Measurements from ENCODE around the gene SCUBE2. TPM values are rescaled to one million over a fixed set of nuclear protein-coding genes. Genes with fewer than 3 reads are reported as not detected.

Gene SCUBE2
- 10 to 100 TPM; 10.0 to 72.2 (median 11.0) TPM for polyA plus RNA-seq

- no peak within 1 kb of the TSS for H3K27ac ChIP-seq (ENCODE audit: low read depth, low read length)
- WGBS, 3 donors: 1 to 3% (median 2%) methylated on average over 80 to 110 of the region's 113 CpGs
Observed at GRCh38 chr11:9091044-9091922, at the start of gene SCUBE2. Gene SCUBE2 (minus strand): TSS chr11:9091599. CDS start chr11:9091528, 71 bp downstream.

- H3K27ac ChIP-seq (ENCODE audit: low read depth, low read length): no peak overlapping the region
- WGBS, 3 donors: 83 to 95% (median 86%) methylated on average over 7 of the region's 7 CpGs
Observed at GRCh38 chr11:9141186-9141585, 49.8 kb upstream of the SCUBE2 start.

GRCh38 chr11:9139628-9140357, 48.4 kb upstream of the SCUBE2 start:
- WGBS, 3 donors: 44 to 69% (median 64%) methylated on average over 5 to 7 of the region's 7 CpGs
- H3K27ac ChIP-seq (ENCODE audit: low read depth, low read length): no peak overlapping the region

GRCh38 chr11:9138612-9139579, 47.5 kb upstream of the SCUBE2 start:
- WGBS, 3 donors: 44 to 60% (median 56%) methylated on average over 18 of the region's 18 CpGs
- no peak overlapping the region for H3K27ac ChIP-seq (ENCODE audit: low read depth, low read length)

GRCh38 chr11:9138133-9138453, 46.7 kb upstream of the SCUBE2 start:
- no peak overlapping the region for H3K27ac ChIP-seq (ENCODE audit: low read depth, low read length)
- 62 to 74% (median 73%) methylated on average over 3 of the region's 3 CpGs for WGBS, 3 donors

GRCh38 chr11:9137293-9138132, 46.1 kb upstream of the SCUBE2 start:
- no peak overlapping the region for H3K27ac ChIP-seq (ENCODE audit: low read depth, low read length)
- WGBS, 3 donors: 11 to 29% (median 28%) methylated on average over 10 of the region's 10 CpGs

GRCh38 chr11:9136741-9137140, 45.3 kb upstream of the SCUBE2 start:
- WGBS, 3 donors: 84 to 92% (median 91%) methylated on average over 2 of the region's 2 CpGs
- H3K27ac ChIP-seq (ENCODE audit: low read depth, low read length): no peak overlapping the region

GRCh38 chr11:9133956-9134355, 42.6 kb upstream of the SCUBE2 start:
- H3K27ac ChIP-seq (ENCODE audit: low read depth, low read length): no peak overlapping the region
- WGBS, 3 donors: 95 to 99% (median 98%) methylated on average over 2 of the region's 2 CpGs

- 96 to 97% (median 97%) methylated on average over 5 of the region's 5 CpGs for WGBS, 3 donors
- no peak overlapping the region for H3K27ac ChIP-seq (ENCODE audit: low read depth, low read length)
Observed at GRCh38 chr11:9132203-9132878, 40.9 kb upstream of the SCUBE2 start.

- no peak overlapping the region for H3K27ac ChIP-seq (ENCODE audit: low read depth, low read length)
- WGBS, 3 donors: 86 to 100% (median 95%) methylated on average over 1 of the region's 1 CpG
Observed at GRCh38 chr11:9130297-9130696, 38.9 kb upstream of the SCUBE2 start.

- WGBS, 3 donors: 55 to 69% (median 67%) methylated on average over 2 of the region's 2 CpGs
- H3K27ac ChIP-seq (ENCODE audit: low read depth, low read length): no peak overlapping the region
Observed at GRCh38 chr11:9126636-9127035, 35.2 kb upstream of the SCUBE2 start.

- WGBS, 3 donors: 94 to 95% (median 95%) methylated on average over 2 of the region's 2 CpGs
- H3K27ac ChIP-seq (ENCODE audit: low read depth, low read length): no peak overlapping the region
Observed at GRCh38 chr11:9125185-9125886, 33.9 kb upstream of the SCUBE2 start.

GRCh38 chr11:9123595-9124304, 32.4 kb upstream of the SCUBE2 start:
- no peak overlapping the region for H3K27ac ChIP-seq (ENCODE audit: low read depth, low read length)
- WGBS, 3 donors: 78 to 88% (median 88%) methylated on average over 2 of the region's 2 CpGs

GRCh38 chr11:9121469-9121796, 30.0 kb upstream of the SCUBE2 start:
- 96 to 100% (median 96%) methylated on average over 2 of the region's 2 CpGs for WGBS, 3 donors
- no peak overlapping the region for H3K27ac ChIP-seq (ENCODE audit: low read depth, low read length)

- 66 to 71% (median 67%) methylated on average over 9 of the region's 9 CpGs for WGBS, 3 donors
- no peak overlapping the region for H3K27ac ChIP-seq (ENCODE audit: low read depth, low read length)
Observed at GRCh38 chr11:9120664-9121468, 29.5 kb upstream of the SCUBE2 start.

All from adipose tissue (tissue), 3 donors.